DOHH2 (cell line): ENCODE data around the gene ZNF592.

Experiments used
- H3F3A ChIP-seq: fragments of 200-600 bp; sonication (generic), shearing (Covaris generic); 2 replicates; pipeline ENCODE4 v1.6.0; 2016; ENCODE audit warnings: antibody characterized with exemption, mild to moderate bottlenecking; ENCODE audit not compliant: control insufficient read depth, insufficient read depth
- H3K27ac ChIP-seq: fragments of 200-600 bp; sonication (generic); 2 replicates; pipeline ENCODE4 v1.5.1; 2014; ENCODE audit warnings: low read depth, mild to moderate bottlenecking, low read length, moderate library complexity
- H3K27me3 ChIP-seq: fragments of 200-600 bp; sonication (generic); 2 replicates; pipeline ENCODE4 v1.6.1; 2014; ENCODE audit warnings: mild to moderate bottlenecking, low read length, mixed read lengths; ENCODE audit not compliant: control insufficient read depth
- H3K36me3 ChIP-seq: fragments of 200-600 bp; sonication (generic); 2 replicates; pipeline ENCODE4 v1.6.1; 2014; ENCODE audit warnings: mild to moderate bottlenecking, low read length, moderate library complexity, mixed read lengths; ENCODE audit not compliant: control insufficient read depth
- H3K4me1 ChIP-seq: fragments of 200-600 bp; sonication (generic); 2 replicates; pipeline ENCODE4 v1.6.1; 2014; ENCODE audit warnings: mild to moderate bottlenecking, low read length, mixed read lengths; ENCODE audit not compliant: control insufficient read depth
- H3K4me2 ChIP-seq: fragments of 200-600 bp; sonication (generic); 2 replicates; pipeline ENCODE4 v1.6.0; 2014; ENCODE audit warnings: mild to moderate bottlenecking, low read length, moderate library complexity
- H3K4me3 ChIP-seq: fragments of 200-600 bp; sonication (generic); 2 replicates; pipeline ENCODE4 v1.5.1; 2014; ENCODE audit warnings: mild to moderate bottlenecking, low read length, mixed read lengths
- H3K79me2 ChIP-seq: fragments of 200-600 bp; sonication (generic); 2 replicates; pipeline ENCODE4 v1.6.1; 2014; ENCODE audit warnings: mild to moderate bottlenecking, low read length, mixed read lengths; ENCODE audit not compliant: control insufficient read depth
- H3K9me2 ChIP-seq: fragments of 200-600 bp; sonication (generic); replicated peaks from 2 replicates; pipeline ENCODE4 v1.6.1; 2014; ENCODE audit warnings: mild to moderate bottlenecking, low read length, mixed read lengths; ENCODE audit not compliant: control insufficient read depth
- H3K9me3 ChIP-seq: fragments of 200-600 bp; sonication (generic); 2 replicates; pipeline ENCODE4 v1.6.1; 2014; ENCODE audit warnings: antibody characterized with exemption, low read length, mixed read lengths; ENCODE audit not compliant: control insufficient read depth, insufficient read depth
- H4K20me1 ChIP-seq: fragments of 200-600 bp; sonication (generic); 2 replicates; pipeline ENCODE4 v1.6.0; 2014; ENCODE audit warnings: low read depth, mild to moderate bottlenecking, antibody characterized with exemption, low read length, moderate library complexity; ENCODE audit not compliant: control insufficient read depth, insufficient read depth
- EZH2phosphoT487 ChIP-seq: fragments of 200-600 bp; sonication (generic); IDR thresholded peaks from 2 replicates; pipeline ENCODE4 v1.6.1; 2017; ENCODE audit warnings: borderline replicate concordance, mild to moderate bottlenecking, antibody characterized with exemption, low read length, moderate library complexity, mixed read lengths
- TF ChIP-seq, protein P1 (sequence below): fragments of 200-600 bp; sonication (generic); IDR thresholded peaks from one replicate; pipeline ENCODE4 v1.5.1; 2014; ENCODE audit warnings: antibody characterized with exemption, mild to moderate bottlenecking, low read depth, low read length; ENCODE audit not compliant: poor library complexity, severe bottlenecking

ZNF592 gene

DNA sequence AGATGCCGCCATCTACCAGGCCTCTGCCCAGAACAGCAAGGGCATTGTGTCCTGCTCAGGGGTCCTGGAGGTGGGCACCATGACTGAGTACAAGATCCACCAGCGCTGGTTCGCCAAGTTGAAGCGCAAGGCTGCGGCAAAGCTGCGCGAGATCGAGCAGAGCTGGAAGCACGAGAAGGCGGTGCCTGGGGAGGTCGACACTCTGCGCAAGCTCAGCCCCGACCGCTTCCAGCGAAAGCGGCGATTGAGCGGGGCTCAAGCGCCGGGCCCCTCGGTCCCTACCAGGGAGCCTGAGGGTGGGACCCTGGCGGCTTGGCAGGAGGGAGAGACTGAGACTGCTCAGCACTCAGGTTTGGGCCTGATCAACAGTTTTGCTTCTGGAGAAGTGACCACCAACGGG lies 91.3 kb downstream of the ZNF592 start:
- Histone ChIP-seq H3K9me3 (no peaks in the 10 kb centered on the region), H3K27me3 (peaks cover 12% of the 10 kb centered on the region; the same call in 1 of the 2 replicates), H3K9me2 (no peaks in the 10 kb centered on the region), H3K4me2 (no peak overlapping the region), H3K27ac (no peak overlapping the region), H3K79me2 (no peaks in the 10 kb centered on the region), H3K36me3 (no peaks in the 10 kb centered on the region), H4K20me1 (no peaks in the 10 kb centered on the region), H3F3A (no peaks in the 10 kb centered on the region), H3K4me1 (no peaks in the 10 kb centered on the region), H3K4me3 (no peak overlapping the region)
- TF ChIP-seq EZH2phosphoT487, result no peak
- TF ChIP-seq, protein P1, sequence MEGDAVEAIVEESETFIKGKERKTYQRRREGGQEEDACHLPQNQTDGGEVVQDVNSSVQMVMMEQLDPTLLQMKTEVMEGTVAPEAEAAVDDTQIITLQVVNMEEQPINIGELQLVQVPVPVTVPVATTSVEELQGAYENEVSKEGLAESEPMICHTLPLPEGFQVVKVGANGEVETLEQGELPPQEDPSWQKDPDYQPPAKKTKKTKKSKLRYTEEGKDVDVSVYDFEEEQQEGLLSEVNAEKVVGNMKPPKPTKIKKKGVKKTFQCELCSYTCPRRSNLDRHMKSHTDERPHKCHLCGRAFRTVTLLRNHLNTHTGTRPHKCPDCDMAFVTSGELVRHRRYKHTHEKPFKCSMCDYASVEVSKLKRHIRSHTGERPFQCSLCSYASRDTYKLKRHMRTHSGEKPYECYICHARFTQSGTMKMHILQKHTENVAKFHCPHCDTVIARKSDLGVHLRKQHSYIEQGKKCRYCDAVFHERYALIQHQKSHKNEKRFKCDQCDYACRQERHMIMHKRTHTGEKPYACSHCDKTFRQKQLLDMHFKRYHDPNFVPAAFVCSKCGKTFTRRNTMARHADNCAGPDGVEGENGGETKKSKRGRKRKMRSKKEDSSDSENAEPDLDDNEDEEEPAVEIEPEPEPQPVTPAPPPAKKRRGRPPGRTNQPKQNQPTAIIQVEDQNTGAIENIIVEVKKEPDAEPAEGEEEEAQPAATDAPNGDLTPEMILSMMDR, result no peak

DNA sequence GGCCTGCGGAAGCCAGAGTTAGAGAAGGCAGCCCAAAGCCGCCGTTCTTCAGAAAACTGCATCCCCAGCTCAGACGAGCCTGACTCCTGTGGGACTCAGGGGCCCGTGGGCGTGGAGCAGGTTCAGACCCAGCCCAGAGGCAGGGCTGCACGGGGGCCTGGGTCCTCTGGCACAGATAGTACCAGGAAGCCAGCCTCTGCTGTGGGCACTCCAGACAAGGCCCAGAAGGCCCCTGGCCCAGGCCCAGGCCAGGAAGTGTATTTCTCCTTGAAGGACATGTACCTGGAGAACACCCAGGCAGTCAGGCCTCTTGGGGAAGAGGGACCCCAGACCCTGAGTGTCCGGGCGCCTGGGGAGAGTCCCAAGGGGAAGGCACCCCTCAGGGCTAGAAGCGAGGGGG lies 91.9 kb downstream of the ZNF592 start:
- H3K27me3 ChIP-seq, result peaks cover 7% of the 10 kb centered on the region; the same call in 1 of the 2 replicates
- no peaks in the 10 kb centered on the region for H3K9me3 ChIP-seq
- no peak overlapping the region for H3K4me2 ChIP-seq
- no peak overlapping the region for H3K27ac ChIP-seq
- no peak for TF ChIP-seq EZH2phosphoT487
- TF ChIP-seq, protein P1, result no peak
- H3K4me1 ChIP-seq, result no peaks in the 10 kb centered on the region
- H4K20me1 ChIP-seq, result no peaks in the 10 kb centered on the region
- H3K9me2 ChIP-seq, result no peaks in the 10 kb centered on the region
- no peaks in the 10 kb centered on the region for H3K36me3 ChIP-seq
- H3K79me2 ChIP-seq, result no peaks in the 10 kb centered on the region
- H3F3A ChIP-seq, result no peaks in the 10 kb centered on the region
- no peak overlapping the region for H3K4me3 ChIP-seq

GRCh38 chr15:84840741-84841429 lies 92.5 kb downstream of the ZNF592 start:
- Histone ChIP-seq H3K9me2 (no peaks in the 10 kb centered on the region), H3F3A (no peaks in the 10 kb centered on the region), H3K36me3 (no peaks in the 10 kb centered on the region), H3K4me1 (no peaks in the 10 kb centered on the region), H3K27ac (no peak overlapping the region), H3K79me2 (no peaks in the 10 kb centered on the region), H4K20me1 (no peaks in the 10 kb centered on the region), H3K4me3 (no peak overlapping the region), H3K4me2 (no peak overlapping the region), H3K27me3 (peaks cover 6% of the 10 kb centered on the region; the same call in 1 of the 2 replicates), H3K9me3 (no peaks in the 10 kb centered on the region)
- no peak for TF ChIP-seq EZH2phosphoT487
- TF ChIP-seq, protein P1, result no peak
